Sigmoid colon (tissue), 7 donors: ENCODE measurements around the gene KAT7. TPM values are rescaled to one million over a fixed set of nuclear protein-coding genes. Genes with fewer than 3 reads are reported as not detected.

Source experiments
- DNase-seq: peaks from one replicate; pipeline ENCODE4 v3.0.0-alpha.2; 2019
- H3K27ac ChIP-seq, 4 donors: fragments of 200-600 bp; sonication (generic); one replicate each; pipeline ENCODE4 v1.5.1; 2016 to 2019; ENCODE audit warnings: mild to moderate bottlenecking in 1 of 4
- H3K27me3 ChIP-seq, 3 donors: fragments of 200-600 bp; sonication (generic); one replicate each; pipeline ENCODE4 v1.5.1; 2019; ENCODE audit warnings: mild to moderate bottlenecking in 1 of 3
- H3K36me3 ChIP-seq, 4 donors: fragments of 200-600 bp; sonication (generic); one replicate each; pipeline ENCODE4 v1.5.1; 2016 to 2019
- H3K4me1 ChIP-seq, 4 donors: fragments of 200-600 bp; sonication (generic); one replicate each; pipeline ENCODE4 v1.5.1; 2017 to 2019
- H3K4me3 ChIP-seq, 4 donors: fragments of 200-600 bp; sonication (generic); one replicate each; pipeline ENCODE4 v1.5.1; 2017 to 2019; ENCODE audit warnings: mild to moderate bottlenecking in 2 of 4, moderate library complexity in 1 of 4
- H3K9me3 ChIP-seq, 4 donors: fragments of 200-600 bp in 3 of 4; sonication (generic) in 3 of 4; one replicate each; pipeline versions ENCODE4 v1.5.1 to v1.6.1; 2013 to 2019
- EP300 ChIP-seq, 4 donors: sonication (generic); formaldehyde crosslinking; IDR thresholded peaks; one replicate each; pipeline ENCODE4 v1.6.1; 2017; ENCODE audit warnings: antibody characterized with exemption in 4 of 4
- POLR2A ChIP-seq, 2 donors: fragments of 450-650 bp; IDR thresholded peaks; one replicate each; pipeline ENCODE4 v1.6.1; 2016; ENCODE audit warnings: antibody characterized with exemption in 2 of 2, mild to moderate bottlenecking in 2 of 2, moderate library complexity in 2 of 2
- POLR2AphosphoS5 ChIP-seq, 4 donors: sonication (generic); formaldehyde crosslinking; IDR thresholded peaks; one replicate each; pipeline ENCODE4 v1.6.1; 2017; ENCODE audit warnings: antibody characterized with exemption in 4 of 4
- WGBS, 2 donors: extraction: QIAGEN DNeasy Blood & Tissue Kit; methylation state at CpG; one replicate each; pipeline ENCODE4 v1.1.7; 2013; 5-methylcytosine and 5-hydroxymethylcytosine counted together
- intact Hi-C: fragments of 100-400 bp; cut with DNase I; formaldehyde crosslinking; loops from one replicate; pipeline ENCODE4 v1.15.1; 2023
- polyA plus RNA-seq, 3 donors: library from polyadenylated mRNA; stranded (reverse); fragments of 200-250 nt; gene quantifications; one replicate each; pipeline ENCODE4 v1.2.3, GENCODE V29; 2013
- total RNA-seq, 4 donors: library from RNA; depleted of rRNA; stranded (reverse); fragments of >200 nt; gene quantifications; one replicate each; pipeline ENCODE4 v1.1.0, GENCODE V29; 2016
- TF ChIP-seq, protein P1 (sequence below), 4 experiments: fragments of 450-650 bp in 3 of 4; fragments of 200-600 bp in 1 of 4; IDR thresholded peaks; one replicate each; pipeline ENCODE4 v1.5.1; 2016 to 2019; ENCODE audit warnings: antibody characterized with exemption in 4 of 4, mild to moderate bottlenecking in 3 of 4, moderate library complexity in 2 of 4
- donor health status: healthy with polysubstance abuse.
- donor health status: Bipolar disorder and iron deficiency.
- donor health status: healthy.

The KAT7 gene
- total and polyA plus RNA-seq, 7 donors, result 6.2 to 34.9 (median 23.8) TPM

DNA sequence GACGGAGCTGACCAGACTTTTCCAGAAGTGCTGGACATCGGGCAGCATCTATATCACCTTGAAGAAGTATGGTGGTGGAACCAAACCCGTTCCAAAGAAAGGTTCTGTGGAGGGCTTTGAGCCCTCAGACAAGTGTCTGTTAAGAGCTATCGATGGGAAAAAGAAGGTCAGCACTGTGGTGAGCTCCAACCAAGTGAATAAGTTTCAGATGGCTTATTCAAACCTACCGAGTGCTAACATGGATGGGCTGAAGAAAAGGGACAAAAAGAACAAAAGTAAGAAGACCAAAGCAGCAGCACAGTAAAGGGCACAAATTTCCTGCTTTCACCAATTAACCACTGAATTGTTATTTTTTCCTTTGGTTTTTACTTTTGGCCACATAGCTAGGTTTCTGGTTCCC is 6.9 kb downstream of the KAT7 start:
- DNase-seq, result no peak
- intact Hi-C loops, result no loop called here
- Histone ChIP-seq H3K36me3 (peaks cover 29 to 91% (median 42%) of the 10 kb centered on the region in 4 donors), H3K27ac (no peak overlapping the region), H3K9me3 (no peaks in the 10 kb centered on the region), H3K4me3 (no peak overlapping the region), H3K4me1 (peaks cover 0 to 37% (median 31%) of the 10 kb centered on the region in 4 donors), H3K27me3 (no peaks in the 10 kb centered on the region)
- WGBS, 2 donors, result 76 to 93% methylated on average over 5 of the region's 5 CpGs
- TF ChIP-seq, protein P1, sequence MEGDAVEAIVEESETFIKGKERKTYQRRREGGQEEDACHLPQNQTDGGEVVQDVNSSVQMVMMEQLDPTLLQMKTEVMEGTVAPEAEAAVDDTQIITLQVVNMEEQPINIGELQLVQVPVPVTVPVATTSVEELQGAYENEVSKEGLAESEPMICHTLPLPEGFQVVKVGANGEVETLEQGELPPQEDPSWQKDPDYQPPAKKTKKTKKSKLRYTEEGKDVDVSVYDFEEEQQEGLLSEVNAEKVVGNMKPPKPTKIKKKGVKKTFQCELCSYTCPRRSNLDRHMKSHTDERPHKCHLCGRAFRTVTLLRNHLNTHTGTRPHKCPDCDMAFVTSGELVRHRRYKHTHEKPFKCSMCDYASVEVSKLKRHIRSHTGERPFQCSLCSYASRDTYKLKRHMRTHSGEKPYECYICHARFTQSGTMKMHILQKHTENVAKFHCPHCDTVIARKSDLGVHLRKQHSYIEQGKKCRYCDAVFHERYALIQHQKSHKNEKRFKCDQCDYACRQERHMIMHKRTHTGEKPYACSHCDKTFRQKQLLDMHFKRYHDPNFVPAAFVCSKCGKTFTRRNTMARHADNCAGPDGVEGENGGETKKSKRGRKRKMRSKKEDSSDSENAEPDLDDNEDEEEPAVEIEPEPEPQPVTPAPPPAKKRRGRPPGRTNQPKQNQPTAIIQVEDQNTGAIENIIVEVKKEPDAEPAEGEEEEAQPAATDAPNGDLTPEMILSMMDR (IDR thresholded peaks at IDR 0.05), result no peak
- TF ChIP-seq EP300 (IDR thresholded peaks at IDR 0.05), result no peak
- TF ChIP-seq POLR2AphosphoS5 (IDR thresholded peaks at IDR 0.05), result no peak
- TF ChIP-seq POLR2A (IDR thresholded peaks at IDR 0.05), result no peak

DNA sequence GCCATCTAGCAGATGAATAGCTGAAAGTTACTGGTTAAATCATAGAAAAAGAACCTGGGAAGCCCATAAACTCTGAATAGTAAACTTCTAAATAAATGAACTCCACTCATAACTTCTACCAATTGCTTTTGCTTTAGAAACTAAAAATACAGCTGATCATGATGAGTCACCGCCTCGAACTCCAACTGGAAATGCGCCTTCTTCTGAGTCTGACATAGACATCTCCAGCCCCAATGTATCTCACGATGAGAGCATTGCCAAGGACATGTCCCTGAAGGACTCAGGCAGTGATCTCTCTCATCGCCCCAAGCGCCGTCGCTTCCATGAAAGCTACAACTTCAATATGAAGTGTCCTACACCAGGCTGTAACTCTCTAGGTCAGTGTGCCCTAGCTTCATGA is 9.7 kb downstream of the KAT7 start:
- DNase-seq, result no peak
- WGBS, 2 donors, result 91 to 93% methylated on average over 8 of the region's 8 CpGs
- Histone ChIP-seq H3K4me3 (no peak overlapping the region), H3K9me3 (no peaks in the 10 kb centered on the region), H3K27ac (no peak overlapping the region), H3K36me3 (peaks cover 19 to 94% (median 40%) of the 10 kb centered on the region in 4 donors), H3K4me1 (peaks cover 0 to 10% (median 8%) of the 10 kb centered on the region in 4 donors), H3K27me3 (no peaks in the 10 kb centered on the region)
- TF ChIP-seq POLR2AphosphoS5 (IDR thresholded peaks at IDR 0.05), result no peak
- no peak for TF ChIP-seq EP300 (IDR thresholded peaks at IDR 0.05)
- TF ChIP-seq, protein P1 (IDR thresholded peaks at IDR 0.05), result no peak
- no peak for TF ChIP-seq POLR2A (IDR thresholded peaks at IDR 0.05)
- intact Hi-C loops, result no loop called here

DNA sequence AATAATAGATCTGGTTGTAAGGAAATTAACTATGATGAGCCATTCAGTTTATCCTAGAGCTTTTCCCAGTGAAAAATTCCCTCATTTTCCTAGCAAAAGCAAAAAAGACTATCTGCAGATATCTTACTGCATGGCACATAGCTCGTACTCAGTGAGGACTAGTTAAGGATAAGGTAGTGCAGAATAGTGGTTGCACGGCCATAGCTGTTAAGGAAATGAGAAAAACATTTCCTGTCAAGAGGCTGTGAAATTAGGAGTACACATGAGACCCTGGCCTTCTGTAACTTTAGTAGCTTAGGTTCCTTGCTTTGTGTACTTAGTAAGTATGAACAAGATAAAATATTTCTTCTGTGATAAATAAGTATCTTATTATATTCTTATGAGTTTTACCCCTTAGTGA is 10.3 kb downstream of the KAT7 start:
- no peak for DNase-seq
- TF ChIP-seq POLR2AphosphoS5 (IDR thresholded peaks at IDR 0.05) (no peak), EP300 (IDR thresholded peaks at IDR 0.05) (no peak), POLR2A (IDR thresholded peaks at IDR 0.05) (no peak)
- TF ChIP-seq, protein P1 (IDR thresholded peaks at IDR 0.05), result no peak
- Histone ChIP-seq H3K4me3 (no peak overlapping the region), H3K9me3 (no peaks in the 10 kb centered on the region), H3K27me3 (no peaks in the 10 kb centered on the region), H3K36me3 (peaks cover 19 to 89% (median 40%) of the 10 kb centered on the region in 4 donors), H3K4me1 (peaks cover 0 to 5% (median 3%) of the 10 kb centered on the region in 4 donors), H3K27ac (no peak overlapping the region)
- 78 to 89% methylated on average over 2 of the region's 2 CpGs for WGBS, 2 donors
- intact Hi-C loops, result no loop called here

DNA sequence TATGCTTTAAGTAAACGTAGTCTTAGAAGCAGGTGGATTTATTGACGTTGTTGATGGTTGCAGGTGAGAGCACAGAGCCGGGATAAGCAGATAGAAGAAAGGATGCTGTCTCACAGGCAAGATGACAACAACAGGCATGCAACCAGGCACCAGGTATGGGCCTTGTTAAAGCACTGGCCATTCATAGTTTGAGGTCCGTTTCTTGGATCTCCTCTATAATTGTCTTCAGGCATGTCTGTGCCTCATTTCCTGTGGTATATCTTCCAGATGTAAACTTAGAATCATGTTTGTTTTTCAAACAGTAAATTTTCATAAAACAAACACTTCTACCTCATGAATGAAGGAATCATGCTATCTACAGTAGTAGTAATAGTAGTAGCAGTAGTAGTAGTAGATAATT is 20.6 kb downstream of the KAT7 start:
- TF ChIP-seq EP300 (IDR thresholded peaks at IDR 0.05), result no peak
- TF ChIP-seq POLR2AphosphoS5 (IDR thresholded peaks at IDR 0.05), result no peak
- TF ChIP-seq, protein P1 (IDR thresholded peaks at IDR 0.05), result no peak
- no peak for TF ChIP-seq POLR2A (IDR thresholded peaks at IDR 0.05)
- intact Hi-C loops, result no loop called here
- no peak overlapping the region for H3K27ac ChIP-seq
- no peaks in the 10 kb centered on the region for H3K9me3 ChIP-seq
- WGBS, 2 donors, result 48 to 73% methylated on average over 4 of the region's 4 CpGs
- H3K4me1 ChIP-seq, result no peaks in the 10 kb centered on the region
- H3K4me3 ChIP-seq, result no peak overlapping the region
- peaks cover 4 to 94% (median 28%) of the 10 kb centered on the region in 4 donors for H3K36me3 ChIP-seq
- H3K27me3 ChIP-seq, result no peaks in the 10 kb centered on the region
- DNase-seq, result no peak
